VCaP (cell line): Measurements from ENCODE around the gene PXK.

Source experiments
- H3K27ac ChIP-seq: fragments of 450-650 bp; 2 replicates; pipeline ENCODE4 v1.5.1; 2017
- CTCF ChIP-seq: fragments of 450-650 bp; conservative IDR thresholded peaks from 2 replicates; pipeline ENCODE4 v1.5.1; 2017; ENCODE audit warnings: mild to moderate bottlenecking, moderate library complexity

The PXK gene

GRCh38 chr3:58403513-58404109 lies 70.9 kb downstream of the PXK start:
- H3K27ac ChIP-seq = no peak overlapping the region
- no peak for TF ChIP-seq CTCF

DNA sequence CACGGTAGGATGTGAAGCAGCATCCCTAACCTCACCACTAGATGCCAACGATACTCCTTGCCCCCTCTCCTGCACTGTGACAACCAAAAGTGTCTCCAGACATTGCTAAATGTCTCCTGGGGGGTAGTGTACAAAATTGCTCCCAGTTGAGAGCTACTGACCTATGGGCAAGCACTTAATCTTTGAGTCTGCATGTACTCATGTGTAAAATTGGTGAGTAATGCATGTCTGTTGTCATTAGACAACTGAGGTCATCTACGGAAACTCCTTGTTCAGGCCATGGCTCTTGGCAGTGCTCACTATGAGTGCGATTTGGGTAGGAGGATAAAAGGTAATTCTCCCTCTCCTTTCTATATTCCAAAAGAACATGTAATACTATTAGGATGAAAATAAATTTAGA lies 71.7 kb downstream of the PXK start:
- no peak for TF ChIP-seq CTCF
- no peak overlapping the region for H3K27ac ChIP-seq

DNA sequence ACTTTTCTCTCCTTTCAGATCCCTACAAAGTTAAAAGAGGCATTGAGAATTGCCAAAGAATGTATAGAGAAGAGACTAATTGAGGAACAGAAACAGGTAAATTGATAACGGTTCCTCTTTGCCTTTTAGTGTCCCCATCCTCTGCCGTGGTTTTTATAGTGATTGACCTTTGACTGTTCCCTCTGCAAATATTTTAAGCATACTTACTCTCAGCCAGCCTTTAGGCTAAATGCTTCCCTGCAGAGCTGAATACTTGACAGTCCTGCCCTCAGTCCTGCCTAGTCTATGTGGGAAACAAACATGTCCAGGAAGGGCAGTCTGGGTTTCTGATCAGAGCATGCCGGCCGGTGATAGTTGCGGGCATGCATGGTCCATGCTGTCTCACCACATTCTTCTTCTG lies 76.2 kb downstream of the PXK start:
- no peak overlapping the region for H3K27ac ChIP-seq

GRCh38 chr3:58409663-58410062 lies 77.0 kb downstream of the PXK start:
- no peak overlapping the region for H3K27ac ChIP-seq
- no peak for TF ChIP-seq CTCF

More for the DNA sequence above, 76.2 kb downstream of the PXK start:
- no peak for TF ChIP-seq CTCF

GRCh38 chr3:58411036-58411435 lies 78.3 kb downstream of the PXK start:
- no peak overlapping the region for H3K27ac ChIP-seq

GRCh38 chr3:58411851-58412830 lies 79.4 kb downstream of the PXK start:
- no peak overlapping the region for H3K27ac ChIP-seq
- no peak for TF ChIP-seq CTCF

More at GRCh38 chr3:58411036-58411435, 78.3 kb downstream of the PXK start:
- TF ChIP-seq CTCF = no peak

- peak overlapping the region; percentile 38; the same call in 1 of the 2 replicates for H3K27ac ChIP-seq
- peak; percentile 92 for TF ChIP-seq CTCF
Measured at GRCh38 chr3:58414538-58415197, 82.0 kb downstream of the PXK start.
